Measurements from ENCODE around the gene CLN5. TPM values are rescaled to one million over a fixed set of nuclear protein-coding genes. Genes with fewer than 3 reads are reported as not detected.

CLN5 gene
- total RNA-seq, 1 experiment from 2014 or later, result 17.1 TPM

- H3K4me3 ChIP-seq, result no peak overlapping the region
- H3K27me3 ChIP-seq, result no peaks in the 10 kb centered on the region
- no peaks in the 10 kb centered on the region for H3K9me3 ChIP-seq
- no peak for DNase-seq
- no peaks in the 10 kb centered on the region for H3K36me3 ChIP-seq
Observed at GRCh38 chr13:77031656-77032243, 39.9 kb downstream of the CLN5 start.

DNA sequence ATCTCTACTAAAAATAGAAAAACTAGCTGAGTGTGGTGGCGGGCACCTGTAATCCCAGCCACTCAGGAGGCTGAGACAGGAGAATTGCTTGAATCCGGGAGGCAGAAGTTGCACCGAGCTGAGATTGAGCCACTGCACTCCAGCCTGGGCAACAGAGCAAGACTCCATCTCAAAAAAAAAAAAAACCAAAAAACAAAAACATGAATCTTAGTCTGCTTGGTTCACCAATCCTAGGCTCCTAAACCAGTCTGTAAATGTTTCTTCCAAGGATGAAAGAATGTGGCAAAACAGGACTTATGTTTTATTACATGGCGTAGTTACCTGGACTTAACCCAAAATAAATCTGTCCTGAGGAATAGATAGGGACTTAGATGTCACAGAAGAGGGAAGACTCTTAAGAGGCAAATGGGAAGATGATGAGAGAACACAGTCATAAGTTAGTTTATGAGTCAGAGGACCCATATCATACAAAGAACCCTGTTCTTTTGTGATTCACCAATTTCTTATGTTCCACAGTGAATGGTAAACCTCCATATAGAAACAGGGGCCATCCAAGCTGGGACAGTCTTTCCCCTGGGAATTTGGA is 41.9 kb downstream of the CLN5 start:
- no peaks in the 10 kb centered on the region for H3K27me3 ChIP-seq
- H3K4me3 ChIP-seq, result no peak overlapping the region
- DNase-seq, result no peak
- H3K9me3 ChIP-seq, result no peaks in the 10 kb centered on the region
- no peaks in the 10 kb centered on the region for H3K36me3 ChIP-seq

DNA sequence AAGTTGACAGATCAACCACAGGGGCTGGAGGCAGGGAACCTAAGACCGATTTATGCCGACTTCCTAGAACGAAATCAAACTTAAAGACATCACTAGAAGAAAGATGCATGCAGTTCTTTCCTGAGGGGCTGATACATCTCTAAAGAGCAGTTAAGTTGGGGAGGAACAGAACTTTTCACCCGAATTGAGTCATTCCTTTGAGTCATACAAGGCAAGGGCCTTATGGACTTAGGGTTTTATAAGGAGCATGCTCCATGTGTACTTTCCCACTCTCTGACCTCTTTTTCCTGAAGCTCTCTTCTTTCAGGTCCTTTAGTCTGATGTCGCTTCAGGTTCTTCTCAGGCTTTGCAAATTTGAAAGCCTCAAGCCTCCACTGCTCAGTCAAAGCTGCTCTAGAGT is 43.0 kb downstream of the CLN5 start:
- DNase-seq, result no peak
- H3K36me3 ChIP-seq, result no peaks in the 10 kb centered on the region
- H3K4me3 ChIP-seq, result no peak overlapping the region
- H3K27me3 ChIP-seq, result no peaks in the 10 kb centered on the region
- H3K9me3 ChIP-seq, result no peaks in the 10 kb centered on the region

DNA sequence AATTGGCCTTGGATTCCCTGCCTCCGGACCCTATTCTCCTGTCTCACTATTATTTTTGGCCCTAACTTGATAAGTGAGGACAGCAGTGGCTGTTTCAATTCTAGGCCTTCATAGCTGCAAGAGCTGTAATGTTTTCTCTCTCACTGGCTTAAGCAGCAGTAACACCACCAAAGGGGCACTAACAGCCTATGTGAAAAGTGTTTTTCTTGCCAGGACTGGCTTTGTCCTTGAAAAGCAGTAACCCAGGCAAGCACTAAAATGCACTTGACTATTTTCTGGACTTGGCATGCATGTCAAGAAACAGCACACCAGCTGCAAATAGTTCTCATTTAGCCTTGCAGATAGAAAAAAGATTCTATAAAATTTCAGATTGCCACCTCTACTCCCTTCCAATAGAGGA is 44.4 kb downstream of the CLN5 start:
- Histone ChIP-seq H3K4me3 (no peak overlapping the region), H3K36me3 (no peaks in the 10 kb centered on the region), H3K27me3 (no peaks in the 10 kb centered on the region), H3K9me3 (no peaks in the 10 kb centered on the region)
- no peak for DNase-seq

GRCh38 chr13:77038907-77039480 is 47.1 kb downstream of the CLN5 start:
- no peaks in the 10 kb centered on the region for H3K9me3 ChIP-seq
- DNase-seq, result no peak
- no peak overlapping the region for H3K4me3 ChIP-seq
- H3K36me3 ChIP-seq, result no peaks in the 10 kb centered on the region
- no peaks in the 10 kb centered on the region for H3K27me3 ChIP-seq

DNA sequence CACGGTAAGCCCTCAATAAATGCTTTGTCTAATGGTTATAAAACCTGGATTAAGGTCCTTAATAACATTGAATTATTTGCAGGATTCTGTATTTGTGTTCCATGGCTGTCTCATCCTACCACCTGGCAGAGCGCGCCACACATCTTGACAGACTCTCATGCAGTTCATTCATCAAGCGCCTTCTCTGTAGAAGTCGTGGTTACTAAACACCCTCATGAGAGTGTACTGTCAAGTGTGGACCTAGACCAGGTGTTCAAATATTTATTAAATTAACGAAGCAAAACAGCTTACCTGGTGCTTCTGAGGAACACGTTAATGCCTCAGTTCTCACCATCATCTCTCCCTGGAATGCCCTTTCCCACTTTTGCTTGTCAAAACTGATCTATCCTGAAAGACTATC is 48.2 kb downstream of the CLN5 start:
- Histone ChIP-seq H3K9me3 (no peaks in the 10 kb centered on the region), H3K27me3 (no peaks in the 10 kb centered on the region), H3K36me3 (peaks cover 3% of the 10 kb centered on the region), H3K4me3 (no peak overlapping the region)
- no peak for DNase-seq

DNA sequence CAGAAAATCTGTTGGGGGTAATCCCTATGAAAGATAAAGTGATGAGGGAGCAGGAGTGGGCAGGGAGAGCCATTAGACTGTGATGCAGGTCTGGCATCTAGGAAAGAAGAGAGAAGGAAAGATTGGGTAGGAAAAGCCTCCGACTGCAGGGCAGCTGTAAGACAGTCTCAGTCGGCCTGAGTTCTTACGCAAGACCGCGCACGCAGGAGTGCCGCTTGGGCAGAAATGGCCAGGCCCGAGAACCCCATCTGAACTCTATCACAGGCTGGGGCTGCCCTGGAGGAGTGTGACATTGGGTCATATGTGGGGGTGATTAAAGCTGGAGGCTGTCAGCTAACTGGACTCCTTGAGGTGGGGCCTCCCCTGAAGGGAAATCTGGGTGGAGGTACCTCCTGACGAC is 49.0 kb downstream of the CLN5 start:
- H3K4me3 ChIP-seq, result no peak overlapping the region
- peaks cover 6% of the 10 kb centered on the region for H3K36me3 ChIP-seq
- no peaks in the 10 kb centered on the region for H3K9me3 ChIP-seq
- no peaks in the 10 kb centered on the region for H3K27me3 ChIP-seq
- DNase-seq, result no peak

DNA sequence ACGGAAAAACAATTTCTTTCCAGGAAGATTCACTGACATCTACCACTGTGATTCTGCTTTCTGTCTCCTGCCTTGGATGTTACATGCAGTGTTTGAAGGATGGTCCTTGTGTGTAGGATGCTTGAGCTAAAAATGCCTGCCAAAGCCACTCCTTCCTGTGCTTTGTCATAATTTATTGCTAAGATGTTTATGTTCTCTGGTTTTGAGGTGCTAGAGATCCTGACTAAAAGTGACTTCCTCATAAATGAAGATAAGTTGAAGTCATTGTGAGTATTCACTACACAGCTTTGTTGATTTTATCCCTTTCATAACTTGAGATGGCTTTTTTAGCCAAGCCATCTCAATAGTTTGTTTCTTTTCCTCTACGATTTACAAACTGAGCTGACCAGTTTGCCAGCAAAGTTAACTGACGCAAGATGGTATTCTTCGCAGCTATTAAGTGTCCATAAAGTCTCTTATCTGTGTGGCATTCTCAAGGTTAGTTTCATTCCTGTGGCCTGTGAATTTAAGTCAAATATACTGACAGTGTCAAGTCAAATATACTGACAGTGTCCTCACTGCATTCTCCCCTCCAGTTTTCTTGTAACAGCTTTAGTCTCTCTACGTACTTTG is 50.8 kb downstream of the CLN5 start:
- no peaks in the 10 kb centered on the region for H3K27me3 ChIP-seq
- no peak for DNase-seq

DNA sequence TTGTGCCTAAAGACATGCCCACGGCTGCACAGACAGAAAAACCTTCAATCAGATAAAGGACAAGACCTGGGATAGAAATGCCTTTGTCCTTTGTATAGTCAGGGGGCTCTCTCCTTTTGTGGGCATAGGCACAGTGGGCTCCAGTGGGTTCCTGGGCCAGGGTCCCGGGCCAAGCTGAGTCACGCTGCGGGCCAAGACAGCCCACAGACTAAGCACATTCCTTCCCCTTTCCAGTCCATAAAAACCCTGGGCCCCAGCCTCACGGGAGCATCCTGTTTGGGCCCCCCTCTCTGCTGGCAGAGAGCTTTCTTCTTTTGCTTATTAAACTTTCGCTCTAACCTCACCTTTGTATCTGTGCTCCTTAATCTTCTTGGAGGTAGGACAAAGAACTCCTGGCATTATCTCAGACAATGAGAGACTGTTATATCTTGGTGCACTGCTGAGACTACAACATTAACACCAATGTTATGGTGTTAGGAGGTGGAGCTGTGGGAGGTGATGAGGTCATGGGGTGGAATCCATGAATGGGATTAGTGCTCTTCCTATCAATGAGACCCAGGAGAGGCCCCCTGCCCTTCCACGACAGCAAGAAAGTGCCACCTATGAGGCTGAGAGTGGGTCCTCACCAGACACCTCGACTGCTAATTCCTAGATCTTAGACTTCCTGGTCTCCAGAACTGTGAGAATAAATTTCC is 55.9 kb downstream of the CLN5 start:
- Histone ChIP-seq H3K9me3 (no peaks in the 10 kb centered on the region), H3K27me3 (no peaks in the 10 kb centered on the region), H3K4me3 (no peak overlapping the region), H3K36me3 (peaks cover 17% of the 10 kb centered on the region)
- no peak for DNase-seq

More for the DNA sequence above, 50.8 kb downstream of the CLN5 start:
- Histone ChIP-seq H3K36me3 (peaks cover 10% of the 10 kb centered on the region), H3K4me3 (no peak overlapping the region), H3K9me3 (no peaks in the 10 kb centered on the region)

- peaks cover 17% of the 10 kb centered on the region for H3K36me3 ChIP-seq
- H3K9me3 ChIP-seq, result no peaks in the 10 kb centered on the region
- no peak for DNase-seq
- H3K4me3 ChIP-seq, result no peak overlapping the region
- H3K27me3 ChIP-seq, result no peaks in the 10 kb centered on the region
Observed at GRCh38 chr13:77048681-77049080, 56.8 kb downstream of the CLN5 start.

DNA sequence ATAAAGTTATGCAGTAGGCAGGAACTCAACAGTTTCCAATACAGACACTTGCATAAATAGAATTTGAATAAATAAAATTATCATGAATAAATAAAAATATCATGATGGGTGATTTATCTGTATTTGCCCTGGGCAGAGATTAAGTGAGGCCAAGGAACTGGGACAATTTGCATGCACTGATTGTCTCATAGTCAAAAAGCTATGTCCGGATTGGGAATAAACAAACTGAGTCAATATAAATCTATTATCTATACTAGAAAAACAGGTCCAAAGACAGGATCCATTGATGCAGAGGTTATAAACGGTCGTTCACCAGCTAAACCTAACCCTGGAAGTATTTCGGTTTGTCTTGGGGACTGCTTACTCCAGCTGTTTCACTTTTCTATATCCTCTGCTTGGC is 61.3 kb downstream of the CLN5 start:
- Histone ChIP-seq H3K4me3 (no peak overlapping the region), H3K9me3 (no peaks in the 10 kb centered on the region), H3K27me3 (no peaks in the 10 kb centered on the region), H3K36me3 (peaks cover 16% of the 10 kb centered on the region)
- DNase-seq, result no peak

Other genes starting within 250 kb of the CLN5 start
- 14.9 and 19.3 TPM in 2 replicates for gene KCTD12, start 105.7 kb upstream of the CLN5 start, total RNA-seq (2014; rRNA removed; shearing (Covaris generic); ENCODE audit: low replicate concordance)
- 0.16 TPM in 1 of 2 replicates, not detected in the other for gene ACOD1, start 43.6 kb upstream of the CLN5 start, total RNA-seq (2014; rRNA removed; shearing (Covaris generic); ENCODE audit: low replicate concordance)
- gene FBXL3, start 35.1 kb downstream of the CLN5 start, total RNA-seq (2014; rRNA removed; shearing (Covaris generic); ENCODE audit: low replicate concordance), result 27.3 and 32.5 TPM in 2 replicates

Data from MG63 (cell line).